ENCODE measurements around the gene GRIK3. TPM values are rescaled to one million over a fixed set of nuclear protein-coding genes. Genes with fewer than 3 reads are reported as not detected.

Gene GRIK3
- total RNA-seq, 3 donors from 2014 or later (not counting 1 experiment from before 2014, with no cell fraction given): not detected

- H3K4me3 ChIP-seq (ENCODE audit: low read length): no peak overlapping the region
- ATAC-seq (no peak), DNase-seq (no peak)
- H3K27me3 Mint-ChIP-seq (ENCODE audit: low read depth in 2 of 2): peaks cover 2 to 7% of the 10 kb centered on the region in 2 donors
- H3K4me1 Mint-ChIP-seq: no peaks in the 10 kb centered on the region
- no peaks in the 10 kb centered on the region for H3K36me3 ChIP-seq (ENCODE audit: control insufficient read depth, insufficient read depth, low read length)
- intact Hi-C loops (cut with micrococcal nuclease): no loop called here
- no peaks in the 10 kb centered on the region for H3K27me3 ChIP-seq (ENCODE audit: control insufficient read depth, insufficient read depth, low read length)
- H3K27ac Mint-ChIP-seq: no peak overlapping the region
- WGBS (ENCODE audit: insufficient coverage): 62% methylated on average over 7 of the region's 7 CpGs
- H3K36me3 Mint-ChIP-seq: no peaks in the 10 kb centered on the region
- TF ChIP-seq CTCF (IDR thresholded peaks at IDR 0.05): no peak
- H3K27ac ChIP-seq (ENCODE audit: low read length): no peak overlapping the region
- H3K4me3 Mint-ChIP-seq: no peak overlapping the region
- no peaks in the 10 kb centered on the region for H3K9me3 ChIP-seq (ENCODE audit: control insufficient read depth, insufficient read depth, low read length)
- H3K4me1 ChIP-seq (ENCODE audit: control insufficient read depth, insufficient read depth, low read length): no peaks in the 10 kb centered on the region
- H3K9me3 Mint-ChIP-seq: no peaks in the 10 kb centered on the region
These were observed 191.9 kb downstream of the GRIK3 start for GRCh38 chr1:36842448-36842847.

GRCh38 chr1:36839485-36839884 lies 194.8 kb downstream of the GRIK3 start:
- Histone ChIP-seq H3K4me3 (ENCODE audit: low read length) (no peak overlapping the region), H3K9me3 (ENCODE audit: control insufficient read depth, insufficient read depth, low read length) (no peaks in the 10 kb centered on the region), H3K27ac (ENCODE audit: low read length) (no peak overlapping the region), H3K27me3 (ENCODE audit: control insufficient read depth, insufficient read depth, low read length) (no peaks in the 10 kb centered on the region), H3K36me3 (ENCODE audit: control insufficient read depth, insufficient read depth, low read length) (no peaks in the 10 kb centered on the region), H3K4me1 (ENCODE audit: control insufficient read depth, insufficient read depth, low read length) (no peaks in the 10 kb centered on the region)
- Mint-ChIP-seq H3K36me3 (no peaks in the 10 kb centered on the region), H3K27me3 (ENCODE audit: low read depth in 2 of 2) (peaks cover 8 to 10% of the 10 kb centered on the region in 2 donors), H3K4me3 (no peak overlapping the region), H3K27ac (no peak overlapping the region), H3K4me1 (no peaks in the 10 kb centered on the region), H3K9me3 (no peaks in the 10 kb centered on the region)
- no peak for TF ChIP-seq CTCF (IDR thresholded peaks at IDR 0.05)
- ATAC-seq (no peak), DNase-seq (no peak)
- WGBS (ENCODE audit: insufficient coverage): 74% methylated on average over 2 of the region's 2 CpGs
- intact Hi-C loops (cut with micrococcal nuclease): no loop called here

- intact Hi-C loops (cut with micrococcal nuclease): no loop called here
- ATAC-seq (no peak), DNase-seq (no peak)
- WGBS (ENCODE audit: insufficient coverage): 61% methylated on average over 5 of the region's 8 CpGs
- Mint-ChIP-seq H3K36me3 (no peaks in the 10 kb centered on the region), H3K4me1 (no peaks in the 10 kb centered on the region), H3K4me3 (no peak overlapping the region), H3K9me3 (no peaks in the 10 kb centered on the region), H3K27me3 (ENCODE audit: low read depth in 2 of 2) (peaks cover 10 to 12% of the 10 kb centered on the region in 2 donors), H3K27ac (no peak overlapping the region)
- Histone ChIP-seq H3K4me3 (ENCODE audit: low read length) (no peak overlapping the region), H3K27me3 (ENCODE audit: control insufficient read depth, insufficient read depth, low read length) (no peaks in the 10 kb centered on the region), H3K9me3 (ENCODE audit: control insufficient read depth, insufficient read depth, low read length) (no peaks in the 10 kb centered on the region), H3K4me1 (ENCODE audit: control insufficient read depth, insufficient read depth, low read length) (no peaks in the 10 kb centered on the region), H3K27ac (ENCODE audit: low read length) (no peak overlapping the region), H3K36me3 (ENCODE audit: control insufficient read depth, insufficient read depth, low read length) (no peaks in the 10 kb centered on the region)
- no peak for TF ChIP-seq CTCF (IDR thresholded peaks at IDR 0.05)
These were observed 195.4 kb downstream of the GRIK3 start for GRCh38 chr1:36838888-36839287.

GRCh38 chr1:36836916-36837315 lies 197.4 kb downstream of the GRIK3 start:
- Histone ChIP-seq H3K36me3 (ENCODE audit: control insufficient read depth, insufficient read depth, low read length) (no peaks in the 10 kb centered on the region), H3K4me3 (ENCODE audit: low read length) (no peak overlapping the region), H3K9me3 (ENCODE audit: control insufficient read depth, insufficient read depth, low read length) (no peaks in the 10 kb centered on the region), H3K27ac (ENCODE audit: low read length) (no peak overlapping the region), H3K4me1 (ENCODE audit: control insufficient read depth, insufficient read depth, low read length) (no peaks in the 10 kb centered on the region), H3K27me3 (ENCODE audit: control insufficient read depth, insufficient read depth, low read length) (no peaks in the 10 kb centered on the region)
- WGBS (ENCODE audit: insufficient coverage): 51% methylated on average over 3 of the region's 3 CpGs
- ATAC-seq: no peak
- Mint-ChIP-seq H3K27me3 (ENCODE audit: low read depth in 2 of 2) (peaks cover 12 to 14% of the 10 kb centered on the region in 2 donors), H3K4me3 (no peak overlapping the region), H3K27ac (no peak overlapping the region), H3K9me3 (no peaks in the 10 kb centered on the region), H3K36me3 (no peaks in the 10 kb centered on the region), H3K4me1 (no peaks in the 10 kb centered on the region)
- TF ChIP-seq CTCF (IDR thresholded peaks at IDR 0.05): no peak
- DNase-seq: no peak
- intact Hi-C loops (cut with micrococcal nuclease): no loop called here
